ENCODE data around the gene POU5F1.
"Not testable (repeated sequence)": the region's sequence is repeated elsewhere in the genome, so short reads cannot be mapped to it uniquely, and the experiment has no call there.

POU5F1 gene

GRCh38 chr6:31170600-31170881 is at the start of gene POU5F1:
POU5F1 (minus strand) TSS chr6:31170682; CDS start chr6:31170620, 62 bp downstream.
- no peak for DNase-seq

GRCh38 chr6:31216208-31216898 is 45.9 kb upstream of the POU5F1 start:
- DNase-seq = peak; percentile 42

GRCh38 chr6:31215216-31215615 is 44.7 kb upstream of the POU5F1 start:
- not testable (repeated sequence) for DNase-seq

- DNase-seq = no peak
Observed at GRCh38 chr6:31214516-31214915, 44.0 kb upstream of the POU5F1 start.

- no peak for DNase-seq
Observed at GRCh38 chr6:31210741-31211532, 40.5 kb upstream of the POU5F1 start.

GRCh38 chr6:31210123-31210522 is 39.6 kb upstream of the POU5F1 start:
- no peak for DNase-seq

- DNase-seq = no peak
Observed at GRCh38 chr6:31209137-31209536, 38.7 kb upstream of the POU5F1 start.

GRCh38 chr6:31208506-31208905 is 38.0 kb upstream of the POU5F1 start:
- DNase-seq = no peak

- DNase-seq = no peak
Observed at GRCh38 chr6:31205638-31206037, 35.2 kb upstream of the POU5F1 start.

GRCh38 chr6:31204751-31205145 is 34.3 kb upstream of the POU5F1 start:
- DNase-seq = no peak

GRCh38 chr6:31203345-31203979 is 33.0 kb upstream of the POU5F1 start:
- peak; percentile 78 for DNase-seq

GRCh38 chr6:31202259-31203166 is 32.0 kb upstream of the POU5F1 start:
- DNase-seq = peak; percentile 55

GRCh38 chr6:31199105-31199452 is 28.6 kb upstream of the POU5F1 start:
- DNase-seq = not testable (repeated sequence)

GRCh38 chr6:31197559-31198305 is 27.2 kb upstream of the POU5F1 start:
- peak; percentile 97 for DNase-seq

GRCh38 chr6:31196251-31197022 is 26.0 kb upstream of the POU5F1 start:
- DNase-seq = not testable (repeated sequence)

- not testable (repeated sequence) for DNase-seq
Observed at GRCh38 chr6:31195308-31195979, 25.0 kb upstream of the POU5F1 start.

- DNase-seq = no peak
Observed at GRCh38 chr6:31194061-31194834, 23.8 kb upstream of the POU5F1 start.

- no peak for DNase-seq
Observed at GRCh38 chr6:31193206-31193605, 22.7 kb upstream of the POU5F1 start.

GRCh38 chr6:31192431-31193105 is 22.1 kb upstream of the POU5F1 start:
- DNase-seq = peak; percentile 85
